HG02973 (cell line): ENCODE measurements around the gene NOTCH2NLA.
"Not testable (repeated sequence)": the region's sequence is repeated elsewhere in the genome, so short reads cannot be mapped to it uniquely, and the experiment has no call there.

Experiments used
- ATAC-seq: cut with Tn5 transposase; IDR thresholded peaks from one replicate; pipeline ENCODE4 v1.9.1; 2021; ENCODE audit warnings: moderate library complexity; ENCODE audit not compliant: unreplicated experiment

The NOTCH2NLA gene

GRCh38 chr1:146228710-146229477 lies at the start of gene NOTCH2NLA:
Gene NOTCH2NLA (minus strand): TSS chr1:146229021. CDS start chr1:146189337, 39,684 bp downstream.
- not testable (repeated sequence) for ATAC-seq

GRCh38 chr1:146278346-146278745 lies 49.5 kb upstream of the NOTCH2NLA start:
- ATAC-seq = not testable (repeated sequence)

- not testable (repeated sequence) for ATAC-seq
Observed at GRCh38 chr1:146277087-146277486, 48.3 kb upstream of the NOTCH2NLA start.

GRCh38 chr1:146274083-146274482 lies 45.3 kb upstream of the NOTCH2NLA start:
- ATAC-seq = not testable (repeated sequence)

DNA sequence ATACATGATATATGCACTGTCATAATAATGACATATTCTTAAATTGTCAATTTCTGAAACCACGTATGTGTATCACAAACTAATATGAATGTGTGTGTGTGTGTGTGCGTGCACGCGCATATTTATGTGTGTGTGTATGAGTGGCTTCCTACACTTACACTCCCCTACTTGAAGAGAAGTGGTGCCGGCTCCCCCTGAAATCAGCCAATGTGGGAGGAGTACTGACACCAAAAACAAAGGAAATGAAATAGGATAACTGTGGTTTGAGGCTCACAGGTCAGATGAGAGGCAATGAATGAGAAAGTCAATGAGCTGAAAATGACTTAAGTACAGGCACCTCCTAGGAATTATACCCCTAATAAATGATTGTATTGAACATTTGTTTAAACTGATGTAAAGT lies 44.4 kb upstream of the NOTCH2NLA start:
- not testable (repeated sequence) for ATAC-seq

DNA sequence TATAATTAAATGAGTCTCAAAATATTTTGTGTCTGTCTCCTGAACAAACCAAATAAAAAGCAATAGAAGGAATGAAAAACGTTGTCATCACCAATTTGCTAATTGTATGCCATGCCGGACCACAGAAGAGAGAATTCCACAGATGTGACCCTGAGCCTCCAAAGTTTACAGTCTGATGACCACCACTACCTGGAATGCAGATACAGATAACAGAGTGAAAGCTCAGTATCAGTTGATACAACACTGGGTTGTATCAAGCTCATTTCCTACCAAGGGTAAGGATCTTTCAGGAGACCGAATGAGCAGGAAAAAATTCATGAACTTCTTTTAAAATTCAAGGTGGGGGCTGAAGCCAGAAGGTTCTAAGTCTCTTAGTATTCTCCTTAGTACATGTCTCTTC lies 43.9 kb upstream of the NOTCH2NLA start:
- not testable (repeated sequence) for ATAC-seq

DNA sequence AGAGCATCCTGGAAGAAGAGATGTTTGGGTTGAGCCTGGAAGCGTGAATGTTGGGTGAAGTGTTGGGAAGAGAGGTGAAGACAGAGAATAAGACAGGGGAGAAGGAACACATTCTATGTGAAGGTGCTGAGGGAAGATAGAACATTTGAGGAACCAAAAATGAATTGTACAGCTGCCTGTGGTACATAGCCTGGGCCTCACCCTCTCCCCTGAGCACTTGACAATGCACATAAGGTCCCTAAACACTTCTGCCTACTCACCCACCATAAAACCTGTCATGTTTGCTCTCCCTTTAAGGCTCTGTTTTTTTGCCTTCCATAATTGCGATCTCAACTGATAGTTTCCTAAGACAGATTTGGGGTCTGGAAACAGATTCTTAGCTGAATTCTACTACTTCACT lies 43.2 kb upstream of the NOTCH2NLA start:
- ATAC-seq = not testable (repeated sequence)

DNA sequence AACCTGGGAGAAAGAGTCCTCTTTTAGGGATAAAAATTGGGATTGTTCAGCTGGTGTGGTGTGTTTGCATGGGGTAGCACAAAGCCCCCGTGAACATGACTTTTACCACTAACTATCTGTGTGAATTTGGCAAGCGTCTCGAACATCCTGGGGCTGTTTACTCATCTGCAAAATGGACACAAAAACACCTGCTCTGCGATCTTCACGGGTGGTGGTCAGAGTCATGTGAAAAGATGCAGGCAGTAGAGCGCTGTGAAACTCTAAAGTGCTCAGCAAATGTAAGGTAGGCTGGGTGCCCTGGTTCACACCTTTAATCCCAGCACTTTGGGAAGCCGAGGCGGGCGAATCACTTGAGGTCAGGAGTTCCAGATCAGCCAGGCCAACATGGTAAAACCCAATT lies 41.3 kb upstream of the NOTCH2NLA start:
- ATAC-seq = not testable (repeated sequence)

DNA sequence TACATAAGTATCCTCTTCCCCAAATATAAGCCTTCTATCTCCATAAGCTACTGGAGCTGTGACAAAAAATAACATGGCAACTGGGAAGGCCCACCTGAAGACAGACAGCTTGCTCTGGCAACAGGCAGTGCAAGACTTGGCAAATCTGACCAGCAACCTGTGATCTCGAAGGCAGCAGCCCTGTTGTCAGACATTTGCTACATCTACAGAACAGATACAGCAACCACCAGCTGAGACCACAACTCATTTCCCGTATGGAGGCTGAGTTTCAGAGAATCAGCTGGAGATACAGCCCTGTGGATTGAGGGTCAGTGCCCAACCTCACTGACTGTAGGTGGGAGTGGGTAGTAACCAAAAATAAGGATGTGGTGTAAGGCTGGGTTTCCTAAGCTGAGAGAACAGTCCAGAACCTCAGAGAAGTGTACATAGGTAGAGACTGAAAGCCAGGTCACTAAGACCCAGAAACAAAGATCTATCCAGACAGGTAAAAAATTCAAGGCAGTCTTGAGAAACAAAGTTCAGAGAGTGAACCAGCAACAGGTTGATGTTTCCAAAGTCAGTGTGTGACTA lies 37.4 kb upstream of the NOTCH2NLA start:
- not testable (repeated sequence) for ATAC-seq

DNA sequence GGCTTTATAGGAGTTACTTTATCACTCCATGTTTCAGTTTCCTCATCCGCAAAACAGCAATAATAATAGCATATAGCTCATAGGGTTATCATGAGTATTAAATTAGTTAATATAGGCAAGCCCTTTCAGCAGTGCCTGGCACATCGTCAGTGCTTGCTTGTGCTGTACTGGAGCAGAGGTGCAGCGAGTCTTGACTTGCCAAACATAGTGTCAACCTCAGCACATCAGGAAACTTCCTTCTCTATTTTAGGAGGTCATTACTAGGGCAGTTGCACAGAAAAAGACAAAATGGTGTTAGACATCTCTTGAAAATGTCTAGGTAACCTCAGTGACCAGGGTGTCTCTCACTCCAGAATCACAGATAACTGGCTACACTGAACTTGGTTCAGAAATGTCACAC lies 35.9 kb upstream of the NOTCH2NLA start:
- not testable (repeated sequence) for ATAC-seq

DNA sequence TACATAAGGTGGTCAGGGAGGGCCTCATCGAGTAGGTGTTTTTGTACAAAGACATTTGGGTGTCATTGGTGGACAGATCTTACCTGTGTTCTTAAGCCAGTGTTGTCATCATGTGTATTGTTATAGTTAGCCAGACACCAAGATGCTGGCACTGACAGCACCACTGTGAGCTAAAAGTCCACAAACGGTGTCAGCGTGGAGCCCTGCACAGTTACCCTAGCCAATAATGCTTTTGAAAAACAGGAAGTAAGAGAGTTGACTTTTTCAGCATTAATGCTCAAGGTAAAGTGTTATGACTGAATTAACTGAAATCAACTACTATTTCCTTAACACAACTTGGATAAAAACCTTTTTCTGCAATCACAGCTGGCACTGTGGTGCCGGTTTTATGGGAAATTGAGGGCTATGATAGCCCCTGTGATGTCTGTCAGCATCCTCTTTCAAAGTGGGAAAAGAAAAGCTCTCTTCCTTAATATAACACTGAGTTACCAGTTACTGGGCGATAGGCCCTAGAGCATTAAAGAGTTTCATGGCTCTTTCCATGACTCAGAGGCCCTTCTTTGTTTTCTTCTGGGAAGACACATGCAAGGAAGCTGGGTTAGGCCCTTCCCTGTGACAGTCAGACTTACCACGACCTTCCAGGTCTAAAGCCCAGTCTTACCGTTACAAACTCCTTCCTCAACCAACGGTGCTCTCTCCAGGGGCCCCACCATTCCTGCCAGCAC lies 31.3 kb upstream of the NOTCH2NLA start:
- not testable (repeated sequence) for ATAC-seq

DNA sequence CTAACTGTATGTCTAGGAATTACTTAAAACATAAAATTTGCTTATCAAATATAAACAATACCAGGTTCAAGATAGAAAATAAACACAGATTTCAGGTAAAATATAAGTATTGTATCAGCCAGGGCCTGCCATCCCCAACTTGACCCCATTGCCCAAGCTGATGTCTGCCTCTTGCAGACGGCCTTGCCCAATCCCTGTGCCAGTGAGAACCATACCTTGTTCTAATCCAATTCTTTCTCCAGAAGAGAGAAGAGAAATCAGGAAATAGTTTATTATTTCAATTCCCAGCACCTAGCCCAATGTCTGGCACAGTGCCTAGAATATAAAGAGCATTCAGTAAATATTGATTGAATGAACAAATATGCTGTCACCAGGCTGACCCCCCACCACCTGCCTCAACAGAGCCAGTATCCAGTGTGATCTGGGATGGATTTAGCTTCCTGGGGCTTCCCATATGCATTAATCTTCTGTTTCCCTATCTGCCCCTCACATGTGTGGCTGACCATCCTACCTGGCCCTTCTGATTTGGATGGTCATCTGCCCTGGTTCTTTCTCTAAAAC lies 29.3 kb upstream of the NOTCH2NLA start:
- ATAC-seq = not testable (repeated sequence)

DNA sequence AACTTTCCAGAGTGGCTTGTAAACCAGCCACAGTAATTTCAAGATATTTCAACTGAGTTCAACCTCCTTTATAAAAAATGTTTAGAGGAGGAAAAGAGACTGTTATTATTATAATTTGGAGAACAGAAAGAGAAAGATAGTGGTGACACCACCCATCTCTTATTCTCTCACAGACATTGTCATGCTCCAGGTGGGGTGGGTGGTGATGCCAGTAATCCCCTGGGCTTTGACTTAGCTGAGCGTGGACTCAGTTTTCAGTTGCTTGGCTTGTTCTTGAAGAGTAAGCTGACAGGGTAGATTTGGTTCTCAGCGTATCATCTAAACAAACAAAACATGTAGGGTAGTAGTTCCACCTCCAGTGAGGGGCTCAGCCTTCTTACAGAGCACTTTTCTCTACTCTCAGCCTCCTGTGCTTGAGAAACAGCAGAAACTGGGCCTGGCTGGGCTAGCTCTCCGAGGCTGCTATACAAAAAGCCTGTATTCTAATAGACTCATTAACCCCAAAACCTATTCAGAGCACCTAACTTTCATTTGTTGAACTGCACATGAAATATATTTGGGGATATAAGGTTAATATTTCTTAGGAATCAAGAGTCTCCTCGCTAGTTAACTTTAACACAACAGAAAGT lies 25.9 kb upstream of the NOTCH2NLA start:
- ATAC-seq = not testable (repeated sequence)

DNA sequence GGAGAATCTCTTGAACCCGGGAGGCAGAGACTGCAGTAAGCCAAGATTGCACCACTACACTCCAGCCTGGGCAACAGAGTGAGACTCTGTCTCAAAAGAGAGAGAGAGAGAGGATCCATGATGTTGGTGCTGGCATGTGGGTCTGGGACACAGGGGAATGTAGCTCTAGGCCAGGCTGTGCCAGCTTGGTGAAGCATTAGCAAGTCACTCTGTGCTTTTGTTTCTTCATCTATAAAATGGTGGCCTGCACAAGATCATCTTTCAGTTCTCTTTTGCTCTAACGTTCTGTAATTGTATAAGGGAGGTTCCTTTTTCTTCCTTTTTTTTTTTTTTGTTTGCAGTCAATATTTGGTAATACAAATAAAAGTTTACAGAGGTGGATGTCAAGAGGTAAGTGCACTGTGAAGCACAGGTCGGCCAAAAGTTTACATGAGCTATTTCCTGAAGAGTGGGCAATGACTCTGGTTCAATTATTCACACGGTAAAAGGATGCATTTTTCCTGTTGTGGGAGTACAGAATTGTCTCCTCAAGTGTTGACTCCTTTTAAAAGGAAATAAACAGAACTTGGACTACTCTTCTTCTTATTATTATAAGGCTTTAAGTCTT lies 24.5 kb upstream of the NOTCH2NLA start:
- not testable (repeated sequence) for ATAC-seq

DNA sequence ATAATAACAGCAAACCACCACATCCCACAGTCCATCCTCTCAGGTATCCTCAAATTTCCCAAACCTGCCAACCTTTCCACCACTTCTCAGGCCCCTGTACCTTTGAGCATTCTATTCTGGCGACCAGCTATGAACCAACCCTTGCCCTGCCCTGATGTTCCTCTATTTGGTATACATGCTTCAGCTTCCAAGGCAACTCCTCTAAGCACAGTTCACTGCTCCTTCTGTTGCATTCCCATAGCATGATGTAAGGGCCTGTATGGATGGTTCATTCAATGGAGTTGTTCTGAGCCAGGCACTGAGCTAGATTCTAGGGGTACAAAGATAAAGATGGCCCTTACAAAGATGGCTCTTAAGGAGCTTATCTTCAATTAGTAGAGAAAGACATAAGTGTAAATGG lies 22.7 kb upstream of the NOTCH2NLA start:
- ATAC-seq = not testable (repeated sequence)

DNA sequence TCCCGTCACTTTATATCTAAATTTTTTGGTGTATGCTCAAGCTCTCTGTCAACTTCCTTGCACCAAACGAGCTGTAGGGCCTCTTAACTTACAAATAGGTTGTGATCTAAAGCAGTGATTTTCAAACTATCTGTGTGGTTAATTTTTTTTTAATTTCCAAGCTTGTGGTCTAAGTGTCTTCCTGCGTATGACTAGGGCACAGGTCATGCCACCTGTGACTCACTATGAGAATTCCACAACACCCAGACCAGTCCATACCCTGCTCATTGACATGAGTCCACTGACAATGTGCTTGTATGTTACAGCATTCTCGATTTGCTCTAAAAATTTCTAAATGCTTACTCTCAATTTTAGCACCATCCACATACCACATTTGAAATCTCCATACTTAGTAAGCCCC lies 19.8 kb upstream of the NOTCH2NLA start:
- not testable (repeated sequence) for ATAC-seq

DNA sequence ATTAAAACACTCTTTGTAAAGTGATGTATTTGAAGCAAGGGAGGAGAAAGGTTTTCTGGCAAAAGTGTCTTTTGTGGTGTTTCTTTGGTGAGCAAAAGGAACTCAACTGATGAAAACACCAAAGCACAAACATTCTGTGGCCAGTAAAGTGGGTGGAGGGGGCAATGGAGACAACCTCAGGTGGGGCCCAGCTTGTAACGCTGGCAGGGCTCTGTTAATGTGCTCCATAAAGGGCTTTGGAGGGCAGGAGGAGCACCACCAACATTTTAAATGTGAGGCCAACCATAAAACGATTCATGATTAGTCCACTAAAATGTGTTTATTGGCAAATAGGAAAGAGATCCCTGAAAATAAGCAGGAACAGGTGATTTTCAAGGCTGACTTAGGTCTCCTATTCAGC lies 7.8 kb upstream of the NOTCH2NLA start:
- ATAC-seq = not testable (repeated sequence)

DNA sequence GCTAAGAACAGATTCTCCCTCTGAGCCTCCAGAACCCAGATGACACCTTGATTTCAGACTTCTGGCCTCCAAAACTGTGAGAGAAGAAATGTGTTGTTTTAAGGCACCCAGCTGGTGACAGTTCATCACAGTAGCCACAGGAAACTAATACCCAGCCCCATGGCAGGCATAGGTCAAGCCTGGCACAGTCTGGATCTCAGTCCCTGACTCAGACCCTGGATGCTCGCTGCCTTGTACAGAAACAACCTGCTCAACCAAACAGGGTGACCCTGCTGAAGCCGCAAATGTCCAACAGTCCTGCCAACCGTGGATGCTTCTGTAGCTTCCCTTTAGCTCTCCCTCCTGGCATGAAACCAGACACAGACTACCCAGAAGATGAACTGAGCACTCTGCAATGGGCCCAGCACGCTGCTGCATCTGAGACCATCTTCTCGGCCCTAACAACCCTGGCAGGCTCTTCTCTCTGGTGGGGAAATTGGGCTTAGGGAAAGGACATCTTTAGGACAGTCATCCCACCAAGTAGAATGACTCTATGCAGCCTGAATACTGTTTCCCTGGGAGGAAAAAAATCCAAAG lies 7.3 kb upstream of the NOTCH2NLA start:
- not testable (repeated sequence) for ATAC-seq

- ATAC-seq = not testable (repeated sequence)
Observed at GRCh38 chr1:146228144-146228682, 608 bp downstream of the NOTCH2NLA start.

- ATAC-seq = not testable (repeated sequence)
Observed at GRCh38 chr1:146174531-146174930, 54.3 kb downstream of the NOTCH2NLA start.
